Mesenteric fat pad (tissue), 1 donor: ENCODE results near the gene POGLUT3. TPM values are rescaled to one million over a fixed set of nuclear protein-coding genes. Genes with fewer than 3 reads are reported as not detected.

Source experiments
- DNase-seq: peaks from one replicate; pipeline ENCODE4 v3.0.0-alpha.2; 2020; ENCODE audit warnings: low spot score
- total RNA-seq: library from RNA; stranded (reverse); fragmentation: NEBNext Ultra II Directional; extraction: Animal tissue kit (Norgen Biotek cat#: 25700); gene quantifications from one replicate; pipeline ENCODE4 v1.2.1, GENCODE V29; 2021
- donor health status: DM: yes; HTN: yes; CAD: no.

Gene POGLUT3
- total RNA-seq, 1 donor from 2014 or later, result 24.7 TPM

DNA sequence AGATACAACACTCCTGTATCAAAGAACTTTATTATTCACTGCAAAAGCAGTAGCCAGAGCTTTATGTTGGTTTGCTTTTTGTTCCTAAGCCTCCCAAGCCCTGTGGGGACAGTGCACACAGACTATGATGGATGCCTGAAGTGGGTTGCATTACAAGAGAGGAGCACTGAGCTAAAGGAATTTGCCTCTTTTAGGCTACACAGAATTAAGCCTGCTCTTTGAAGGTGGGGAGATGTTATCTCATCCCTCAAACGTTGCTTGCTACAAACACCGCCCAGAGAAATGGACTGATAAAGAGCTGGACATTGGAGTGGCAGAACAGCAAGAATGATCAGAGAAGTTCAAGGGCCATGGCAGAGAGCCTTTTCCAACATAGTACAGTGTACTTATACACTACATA, 2.5 kb upstream of the POGLUT3 start:
- no peak for DNase-seq

GRCh38 chr11:108500169-108500568, 2.0 kb upstream of the POGLUT3 start:
- no peak for DNase-seq

- DNase-seq, result no peak
These were observed 728 bp upstream of the POGLUT3 start for GRCh38 chr11:108498816-108499408.

DNA sequence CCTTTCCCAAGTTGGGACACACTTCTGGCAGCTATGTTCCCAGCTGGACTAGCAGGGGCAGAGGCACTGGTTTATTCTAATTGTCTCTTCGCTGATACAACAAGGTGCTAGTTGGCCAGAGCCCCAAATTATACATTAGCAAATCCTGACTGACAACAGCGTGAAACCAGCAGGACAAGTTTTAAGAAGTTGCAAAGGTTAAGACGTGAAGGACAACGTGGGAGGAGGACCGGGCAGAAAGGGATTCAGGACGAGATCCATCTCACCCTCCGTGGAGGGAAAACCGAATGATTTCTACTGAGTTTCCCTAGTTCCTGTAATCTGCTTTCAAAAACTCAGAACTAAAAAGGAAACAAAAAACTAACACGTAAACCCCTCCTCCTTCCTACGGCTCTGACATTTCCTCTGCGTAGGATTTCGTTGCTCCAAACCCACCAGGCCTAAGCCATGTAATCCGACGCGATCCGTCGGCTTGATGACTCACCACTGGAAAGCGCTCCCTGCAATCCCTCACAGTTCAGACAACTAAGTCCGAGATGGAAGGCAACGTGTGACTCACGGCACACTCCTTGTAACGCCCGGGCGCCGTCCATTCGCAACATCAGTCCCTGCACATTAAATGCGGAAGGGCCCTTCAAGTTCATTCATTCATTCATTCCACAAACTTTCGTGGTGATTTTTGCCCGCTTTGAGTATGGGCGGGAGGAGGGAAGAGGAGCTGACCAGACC, 703 bp downstream of the POGLUT3 start:
- peak; percentile 92 for DNase-seq

GRCh38 chr11:108496643-108497256, 1.4 kb downstream of the POGLUT3 start:
- DNase-seq, result no peak

GRCh38 chr11:108495326-108495725, 2.9 kb downstream of the POGLUT3 start:
- DNase-seq, result no peak

GRCh38 chr11:108494182-108494581, 4.0 kb downstream of the POGLUT3 start:
- DNase-seq, result no peak

- DNase-seq, result no peak
These were observed 6.2 kb downstream of the POGLUT3 start for GRCh38 chr11:108491936-108492335.

DNA sequence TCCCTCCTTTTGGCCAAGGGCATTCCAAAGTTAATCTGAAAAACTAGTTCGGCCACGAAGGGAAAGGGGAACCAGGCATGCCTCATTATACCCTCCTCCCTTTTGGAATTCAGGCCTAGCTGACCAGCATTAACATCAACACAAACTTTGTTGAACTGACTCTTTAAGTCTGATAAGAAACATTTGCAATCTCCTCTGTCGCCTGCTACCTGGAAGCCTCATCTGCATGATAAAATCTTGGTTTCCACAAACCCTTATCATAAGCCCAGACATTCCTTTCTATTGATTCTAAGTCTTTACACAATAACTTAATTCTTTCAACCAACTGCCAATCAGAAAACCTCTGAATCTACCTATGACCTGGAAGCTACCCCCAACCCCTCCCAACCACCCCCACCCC, 11.4 kb downstream of the POGLUT3 start:
- DNase-seq, result no peak

DNA sequence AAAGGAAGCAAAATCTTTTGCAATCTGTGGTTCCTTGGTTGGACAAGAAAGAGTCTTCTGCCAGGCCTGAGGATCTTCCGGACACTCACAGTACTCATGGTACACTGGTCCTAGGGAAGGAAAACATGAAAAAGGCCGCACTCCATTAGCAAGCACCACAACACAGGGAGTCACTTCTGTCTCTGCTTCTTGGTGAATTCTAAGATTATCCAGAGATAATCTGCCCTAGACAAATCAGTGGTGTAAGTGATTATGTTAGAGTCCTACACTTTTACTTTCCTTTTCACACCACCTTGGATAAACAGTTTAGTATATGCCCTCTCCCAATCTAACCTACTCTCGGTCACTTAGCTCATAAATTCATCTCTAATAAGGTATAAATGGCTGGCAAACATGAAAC, 11.9 kb downstream of the POGLUT3 start:
- no peak for DNase-seq

- no peak for DNase-seq
These were observed 15.0 kb downstream of the POGLUT3 start for GRCh38 chr11:108483163-108483562.

- DNase-seq, result no peak
These were observed 23.3 kb downstream of the POGLUT3 start for GRCh38 chr11:108474664-108475463.

DNA sequence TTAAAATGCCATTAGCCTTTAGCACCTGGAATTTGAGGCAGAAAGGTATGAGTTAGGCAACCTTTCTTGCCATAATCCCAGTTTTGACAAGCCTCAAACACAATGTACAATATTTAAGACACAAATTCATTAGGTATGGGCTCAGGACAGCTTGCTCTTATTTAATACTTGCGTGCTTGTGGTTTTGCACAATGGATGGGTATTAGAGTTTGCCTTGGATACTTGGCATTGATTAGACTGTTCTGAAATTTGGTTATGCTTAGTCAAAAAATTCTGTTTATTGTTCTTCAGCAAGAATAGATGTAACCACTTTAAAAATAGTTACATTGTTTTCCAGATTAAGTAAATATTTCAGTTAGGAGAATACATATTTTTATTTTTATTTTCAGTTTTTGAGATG, 25.5 kb downstream of the POGLUT3 start:
- DNase-seq, result no peak

- DNase-seq, result no peak
These were observed 29.7 kb downstream of the POGLUT3 start for GRCh38 chr11:108468478-108468864.

GRCh38 chr11:108467091-108467823, 30.9 kb downstream of the POGLUT3 start, which contains the start of gene C11orf65:
C11orf65 (minus strand) TSS chr11:108467529; CDS start chr11:108461559, 5,970 bp downstream.
- peak; percentile 98 for DNase-seq

- DNase-seq, result no peak
These were observed 31.8 kb downstream of the POGLUT3 start for GRCh38 chr11:108466405-108466804.

DNA sequence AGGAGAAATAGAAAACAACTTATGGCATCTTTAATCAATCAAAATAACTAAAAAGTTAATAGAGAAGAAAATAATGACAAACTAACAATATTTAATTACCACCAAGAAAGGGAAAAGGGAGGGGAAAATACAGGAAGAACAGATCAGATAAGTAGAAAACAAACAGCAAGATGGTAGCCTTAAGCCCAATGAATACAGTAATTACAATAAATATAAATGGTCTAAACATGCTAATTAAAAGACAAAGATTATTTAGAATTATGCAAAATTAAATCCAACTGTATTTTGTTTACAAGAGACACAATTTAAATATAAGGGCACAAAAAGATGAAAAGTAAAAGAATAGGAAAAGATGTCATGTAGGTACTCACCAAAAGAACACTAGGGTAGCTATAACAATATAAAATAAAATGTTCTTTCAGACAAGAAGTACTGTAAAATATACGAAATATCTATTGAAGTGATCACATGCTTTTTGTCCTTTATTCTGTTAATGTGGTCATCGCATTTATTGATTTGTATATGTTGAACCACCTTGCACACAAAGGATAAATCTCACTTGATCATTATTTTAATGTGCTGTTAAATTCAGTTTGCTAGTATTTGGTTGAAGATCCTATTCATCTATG, 44.9 kb downstream of the POGLUT3 start:
- no peak for DNase-seq
